Type B pancreatic cell (in vitro differentiated cells): ENCODE measurements around the gene SCARB2. TPM values are rescaled to one million over a fixed set of nuclear protein-coding genes. Genes with fewer than 3 reads are reported as not detected.

Experiments used
- DNase-seq: peaks from one replicate; pipeline ENCODE4 v3.0.0; 2021; ENCODE audit warnings: mixed read lengths; ENCODE audit not compliant: unreplicated experiment; ENCODE audit errors: extremely low spot score
- H3K27ac Mint-ChIP-seq: 2 replicates; pipeline ENCODE4 v1.8.0; 2021; ENCODE audit warnings: mild to moderate bottlenecking, mixed read lengths
- H3K27me3 Mint-ChIP-seq: 2 replicates; pipeline ENCODE4 v1.8.0; 2021; ENCODE audit warnings: mixed read lengths
- H3K36me3 Mint-ChIP-seq: 2 replicates; pipeline ENCODE4 v1.8.0; 2021; ENCODE audit warnings: mixed read lengths
- H3K4me1 Mint-ChIP-seq: one replicate; pipeline ENCODE4 v1.8.0; 2021; ENCODE audit warnings: mixed read lengths; ENCODE audit not compliant: unreplicated experiment
- H3K4me3 Mint-ChIP-seq: 2 replicates; pipeline ENCODE4 v1.8.0; 2021; ENCODE audit warnings: mild to moderate bottlenecking, mixed read lengths
- H3K9me3 Mint-ChIP-seq: 2 replicates; pipeline ENCODE4 v1.8.0; 2021; ENCODE audit warnings: mixed read lengths
- CTCF ChIP-seq: fragments of 200-600 bp; sonication (generic); conservative IDR thresholded peaks from 2 replicates; pipeline ENCODE4 v1.5.0; 2021; ENCODE audit warnings: antibody characterized with exemption, mild to moderate bottlenecking
- total RNA-seq: library from RNA; stranded (reverse); gene quantifications from 2 replicates; pipeline ENCODE4 v1.2.1, GENCODE V29; 2021; ENCODE audit warnings: low replicate concordance

Gene SCARB2
- total RNA-seq, 1 donor from 2014 or later = 102 TPM

- H3K27ac Mint-ChIP-seq = peak overlapping the region; percentile 94
- peaks cover 19% of the 10 kb centered on the region for H3K9me3 Mint-ChIP-seq
- H3K27me3 Mint-ChIP-seq = no peaks in the 10 kb centered on the region
- H3K4me3 Mint-ChIP-seq = peak overlapping the region; percentile 75
- peaks cover 19% of the 10 kb centered on the region for H3K4me1 Mint-ChIP-seq
- DNase-seq = no peak
- peaks cover 8% of the 10 kb centered on the region for H3K36me3 Mint-ChIP-seq
- no peak for TF ChIP-seq CTCF
Observed at GRCh38 chr4:76235407-76235806, 21.8 kb upstream of the SCARB2 start.

- H3K27ac Mint-ChIP-seq = no peak overlapping the region
- H3K27me3 Mint-ChIP-seq = no peaks in the 10 kb centered on the region
- TF ChIP-seq CTCF = no peak
Observed at GRCh38 chr4:76234679-76235044, 21.0 kb upstream of the SCARB2 start.

GRCh38 chr4:76233967-76234678 lies 20.5 kb upstream of the SCARB2 start:
- Mint-ChIP-seq H3K4me1 (peaks cover 19% of the 10 kb centered on the region), H3K4me3 (peak overlapping the region; percentile 28), H3K9me3 (peaks cover 15% of the 10 kb centered on the region), H3K27ac (peak overlapping the region; percentile 78), H3K36me3 (peaks cover 7% of the 10 kb centered on the region), H3K27me3 (no peaks in the 10 kb centered on the region)
- DNase-seq = no peak
- TF ChIP-seq CTCF = no peak

More at GRCh38 chr4:76234679-76235044, 21.0 kb upstream of the SCARB2 start:
- no peak overlapping the region for H3K4me3 Mint-ChIP-seq
- H3K4me1 Mint-ChIP-seq = peaks cover 19% of the 10 kb centered on the region
- peaks cover 11% of the 10 kb centered on the region for H3K9me3 Mint-ChIP-seq
- DNase-seq = no peak
- H3K36me3 Mint-ChIP-seq = peaks cover 7% of the 10 kb centered on the region

- peak overlapping the region; percentile 78 for H3K27ac Mint-ChIP-seq
- H3K36me3 Mint-ChIP-seq = peaks cover 7% of the 10 kb centered on the region
- DNase-seq = no peak
- peaks cover 19% of the 10 kb centered on the region for H3K4me1 Mint-ChIP-seq
- H3K9me3 Mint-ChIP-seq = peaks cover 17% of the 10 kb centered on the region
- H3K27me3 Mint-ChIP-seq = no peaks in the 10 kb centered on the region
- no peak for TF ChIP-seq CTCF
- peak overlapping the region; percentile 18 for H3K4me3 Mint-ChIP-seq
Observed at GRCh38 chr4:76233529-76233928, 19.9 kb upstream of the SCARB2 start.

GRCh38 chr4:76233083-76233482 lies 19.5 kb upstream of the SCARB2 start:
- peak overlapping the region; percentile 78 for H3K27ac Mint-ChIP-seq
- H3K36me3 Mint-ChIP-seq = peaks cover 7% of the 10 kb centered on the region
- H3K9me3 Mint-ChIP-seq = peaks cover 17% of the 10 kb centered on the region
- no peaks in the 10 kb centered on the region for H3K27me3 Mint-ChIP-seq
- H3K4me1 Mint-ChIP-seq = peaks cover 19% of the 10 kb centered on the region
- no peak overlapping the region for H3K4me3 Mint-ChIP-seq
- no peak for DNase-seq
- TF ChIP-seq CTCF = no peak
